ENCODE measurements around the gene KSR2. TPM values are rescaled to one million over a fixed set of nuclear protein-coding genes. Genes with fewer than 3 reads are reported as not detected.

Gene KSR2
- total and polyA plus RNA-seq, 9 donors, result under 0.01 to 0.15 (median 0.08) TPM; not detected in 4

DNA sequence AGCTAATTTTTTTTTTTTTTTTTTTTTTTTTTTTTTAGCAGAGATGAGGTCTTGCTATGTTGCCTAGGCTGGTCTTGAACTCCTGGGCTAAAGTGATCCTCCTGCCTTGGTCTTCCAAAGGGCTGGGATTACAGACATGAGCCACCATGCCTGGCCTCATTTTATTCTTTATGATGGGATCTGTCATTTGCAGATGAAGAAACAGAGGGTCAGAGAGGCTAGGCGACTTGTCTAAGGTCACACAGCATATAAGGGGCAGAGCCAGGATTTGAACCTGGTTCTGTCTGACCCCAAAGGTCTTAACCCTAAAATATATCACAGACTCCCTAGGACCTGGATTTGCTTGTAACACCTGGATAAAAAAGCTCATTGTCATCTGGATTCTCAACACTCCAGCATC, 282.6 kb downstream of the KSR2 start:
- H3K27me3 ChIP-seq, result no peaks in the 10 kb centered on the region
- TF ChIP-seq, protein P1, sequence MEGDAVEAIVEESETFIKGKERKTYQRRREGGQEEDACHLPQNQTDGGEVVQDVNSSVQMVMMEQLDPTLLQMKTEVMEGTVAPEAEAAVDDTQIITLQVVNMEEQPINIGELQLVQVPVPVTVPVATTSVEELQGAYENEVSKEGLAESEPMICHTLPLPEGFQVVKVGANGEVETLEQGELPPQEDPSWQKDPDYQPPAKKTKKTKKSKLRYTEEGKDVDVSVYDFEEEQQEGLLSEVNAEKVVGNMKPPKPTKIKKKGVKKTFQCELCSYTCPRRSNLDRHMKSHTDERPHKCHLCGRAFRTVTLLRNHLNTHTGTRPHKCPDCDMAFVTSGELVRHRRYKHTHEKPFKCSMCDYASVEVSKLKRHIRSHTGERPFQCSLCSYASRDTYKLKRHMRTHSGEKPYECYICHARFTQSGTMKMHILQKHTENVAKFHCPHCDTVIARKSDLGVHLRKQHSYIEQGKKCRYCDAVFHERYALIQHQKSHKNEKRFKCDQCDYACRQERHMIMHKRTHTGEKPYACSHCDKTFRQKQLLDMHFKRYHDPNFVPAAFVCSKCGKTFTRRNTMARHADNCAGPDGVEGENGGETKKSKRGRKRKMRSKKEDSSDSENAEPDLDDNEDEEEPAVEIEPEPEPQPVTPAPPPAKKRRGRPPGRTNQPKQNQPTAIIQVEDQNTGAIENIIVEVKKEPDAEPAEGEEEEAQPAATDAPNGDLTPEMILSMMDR (IDR thresholded peaks at IDR 0.05), result no peak
- TF ChIP-seq EP300 (IDR thresholded peaks at IDR 0.05) (no peak), POLR2A (IDR thresholded peaks at IDR 0.05) (no peak)
- no peak overlapping the region for H3K4me3 ChIP-seq
- intact Hi-C loops (cut with DNase I), result no loop called here
- no peaks in the 10 kb centered on the region for H3K36me3 ChIP-seq
- no peaks in the 10 kb centered on the region for H3K4me1 ChIP-seq (ENCODE audit: insufficient read depth)
- 77 to 85% (median 79%) methylated on average over 1 of the region's 1 CpG for WGBS, 3 donors
- no peak overlapping the region for H3K27ac ChIP-seq
- H3K9me3 ChIP-seq, result no peaks in the 10 kb centered on the region
- no peak for DNase-seq

DNA sequence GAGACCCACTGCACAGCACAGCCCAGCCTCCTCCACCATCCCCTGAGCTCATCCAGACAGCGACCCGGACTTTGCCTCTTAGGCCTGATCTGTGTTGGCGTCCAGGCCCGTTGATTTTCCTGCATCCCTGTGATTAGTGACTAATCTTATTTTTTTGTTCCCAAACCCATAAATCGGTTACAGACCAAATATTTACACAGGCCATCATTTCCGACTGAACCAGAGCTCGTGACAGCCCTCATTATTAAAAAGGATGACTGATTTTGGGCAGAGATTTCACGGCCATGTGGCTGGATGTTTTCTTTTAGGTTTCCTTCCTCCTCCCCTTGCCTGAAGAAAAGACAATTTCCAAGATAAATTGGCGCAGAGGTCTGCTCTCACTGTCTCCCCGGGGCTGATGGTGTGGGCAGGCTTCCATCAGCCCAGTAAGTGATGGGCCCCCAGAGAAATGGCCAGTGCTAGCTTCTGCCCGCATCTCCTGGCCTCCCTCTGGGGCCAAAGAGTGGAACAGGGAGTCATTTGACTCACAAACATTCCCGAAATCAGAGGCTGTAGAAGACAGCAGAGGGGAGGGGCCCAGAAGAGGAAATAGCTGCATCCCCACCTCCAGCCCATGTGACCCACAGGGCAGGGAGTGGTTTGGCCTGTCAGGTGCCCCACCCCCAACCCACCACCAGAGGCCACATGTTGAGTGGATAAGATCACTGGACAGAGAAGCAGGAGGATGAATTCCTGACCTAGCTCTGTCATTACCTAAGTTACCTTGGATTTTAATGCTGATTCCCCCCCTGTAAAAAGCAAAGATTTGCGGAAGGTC, 283.5 kb downstream of the KSR2 start:
- TF ChIP-seq, protein P1 (IDR thresholded peaks at IDR 0.05), result no peak
- TF ChIP-seq EP300 (IDR thresholded peaks at IDR 0.05) (no peak), POLR2A (IDR thresholded peaks at IDR 0.05) (no peak)
- H3K27ac ChIP-seq, result no peak overlapping the region
- H3K4me1 ChIP-seq (ENCODE audit: insufficient read depth), result no peaks in the 10 kb centered on the region
- no peaks in the 10 kb centered on the region for H3K9me3 ChIP-seq
- 11 to 16% (median 14%) methylated on average over 13 of the region's 13 CpGs for WGBS, 3 donors
- H3K36me3 ChIP-seq, result no peaks in the 10 kb centered on the region
- intact Hi-C loops (cut with DNase I), result no loop called here
- DNase-seq, result peak in 1 of 5 donors; percentile 15
- no peak overlapping the region for H3K4me3 ChIP-seq
- no peaks in the 10 kb centered on the region for H3K27me3 ChIP-seq

DNA sequence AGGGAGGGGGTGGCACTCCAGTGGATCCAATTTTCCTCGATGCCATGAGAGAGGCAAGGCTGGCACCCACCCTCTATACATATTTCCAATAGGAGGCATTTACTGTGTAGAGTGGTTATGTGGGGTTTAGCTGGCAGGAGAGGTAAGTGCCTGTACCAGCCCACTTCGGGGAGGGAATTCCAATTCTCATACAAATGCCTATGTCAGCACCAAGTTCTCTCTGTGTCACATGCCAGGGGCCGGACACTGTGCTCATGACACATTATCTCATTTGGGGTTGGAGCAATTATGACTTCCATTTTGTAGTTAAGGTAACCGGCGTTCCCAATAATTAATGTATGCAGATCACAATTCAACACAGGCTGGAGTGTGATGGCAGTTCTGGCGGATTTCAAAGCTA, 284.3 kb downstream of the KSR2 start:
- no peaks in the 10 kb centered on the region for H3K4me1 ChIP-seq (ENCODE audit: insufficient read depth)

DNA sequence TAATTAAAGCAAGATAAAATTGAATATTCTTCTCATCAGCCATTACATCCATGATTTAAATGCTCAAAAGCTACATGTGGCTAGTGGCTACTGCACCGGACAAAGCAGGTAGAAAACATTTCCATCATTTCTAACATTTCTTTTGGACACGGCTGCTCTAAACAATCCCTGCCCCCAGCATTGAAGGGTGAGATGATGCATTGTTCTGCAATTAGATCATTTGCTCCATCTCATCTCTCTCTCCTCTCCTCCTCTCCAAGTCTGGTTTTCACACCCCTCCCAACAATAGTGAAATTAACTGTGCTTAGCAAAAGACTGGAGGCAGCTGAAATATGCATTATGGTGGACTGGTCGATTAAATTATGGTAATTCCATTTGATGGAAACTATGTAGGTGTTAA, 288.5 kb downstream of the KSR2 start:
- H3K27ac ChIP-seq, result no peak overlapping the region
- intact Hi-C loops (cut with DNase I), result no loop called here
- H3K9me3 ChIP-seq, result no peaks in the 10 kb centered on the region
- no peak overlapping the region for H3K4me3 ChIP-seq
- no peak for TF ChIP-seq EP300 (IDR thresholded peaks at IDR 0.05)
- TF ChIP-seq, protein P1 (IDR thresholded peaks at IDR 0.05), result no peak
- no peak for TF ChIP-seq POLR2A (IDR thresholded peaks at IDR 0.05)
- no peaks in the 10 kb centered on the region for H3K27me3 ChIP-seq
- no peaks in the 10 kb centered on the region for H3K36me3 ChIP-seq
- WGBS, 3 donors, result 34 to 56% (median 34%) methylated on average over 3 of the region's 3 CpGs
- H3K4me1 ChIP-seq (ENCODE audit: insufficient read depth), result no peaks in the 10 kb centered on the region
- DNase-seq, result no peak

More for the DNA sequence above, 284.3 kb downstream of the KSR2 start:
- no peaks in the 10 kb centered on the region for H3K9me3 ChIP-seq
- 78 to 92% (median 85%) methylated on average over 6 of the region's 6 CpGs for WGBS, 3 donors
- intact Hi-C loops (cut with DNase I), result no loop called here
- H3K36me3 ChIP-seq, result no peaks in the 10 kb centered on the region
- TF ChIP-seq POLR2A (IDR thresholded peaks at IDR 0.05), result no peak
- TF ChIP-seq, protein P1 (IDR thresholded peaks at IDR 0.05), result no peak
- no peak for TF ChIP-seq EP300 (IDR thresholded peaks at IDR 0.05)
- no peaks in the 10 kb centered on the region for H3K27me3 ChIP-seq
- DNase-seq, result no peak
- no peak overlapping the region for H3K4me3 ChIP-seq
- no peak overlapping the region for H3K27ac ChIP-seq

All from ovary (tissue), 9 donors.